ENCODE results near the gene EFS. TPM values are rescaled to one million over a fixed set of nuclear protein-coding genes. Genes with fewer than 3 reads are reported as not detected.

EFS gene
- total RNA-seq, 1 donor from 2014 or later, result 15.5 TPM

DNA sequence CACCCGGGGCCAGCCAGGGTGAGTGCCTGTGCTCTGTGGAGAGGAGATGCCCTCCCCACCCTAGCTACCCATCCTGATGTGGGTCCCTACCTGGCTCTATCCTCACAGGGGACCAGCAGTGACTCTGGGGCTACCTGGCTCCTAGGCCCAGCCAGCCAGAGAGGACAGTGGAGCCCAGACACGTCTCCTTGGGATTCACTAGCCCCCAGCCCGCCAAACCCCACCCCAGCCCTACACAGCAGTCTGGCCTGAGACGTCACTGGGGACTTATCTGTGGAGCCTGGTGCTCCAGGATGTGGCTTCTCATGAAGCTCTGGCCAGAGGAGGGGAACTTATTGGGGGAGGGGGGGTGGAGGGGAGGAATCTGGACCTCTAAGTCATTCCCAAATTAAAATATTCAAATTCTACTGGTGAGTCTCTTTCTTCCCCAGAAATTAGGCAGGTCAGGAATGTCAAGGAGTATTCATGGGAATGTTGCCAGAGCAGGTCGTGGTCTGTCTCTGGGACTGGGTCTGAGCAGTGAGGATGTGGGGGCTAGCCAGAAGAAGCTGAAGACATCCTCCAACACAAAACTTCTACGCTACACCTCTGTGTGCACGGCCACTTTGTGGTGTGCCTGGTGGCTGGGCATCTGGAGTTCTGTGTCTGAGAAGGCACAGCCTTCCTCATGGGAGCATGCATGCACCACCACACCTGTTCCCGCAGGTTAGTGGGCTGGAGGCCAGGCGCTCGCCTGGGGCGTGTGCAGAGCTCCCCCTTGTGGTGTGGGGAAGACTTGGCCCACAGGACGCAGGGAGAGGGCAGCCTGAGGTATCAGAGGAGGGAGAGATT lies 14.6 kb upstream of the EFS start:
- no peak for DNase-seq (ENCODE audit: low spot score)

GRCh38 chr14:23378612-23379220 lies 13.7 kb upstream of the EFS start:
- no peak for DNase-seq (ENCODE audit: low spot score)

GRCh38 chr14:23377573-23378563 lies 12.9 kb upstream of the EFS start:
- no peak for DNase-seq (ENCODE audit: low spot score)

GRCh38 chr14:23377198-23377550 lies 12.2 kb upstream of the EFS start:
- no peak for DNase-seq (ENCODE audit: low spot score)

DNA sequence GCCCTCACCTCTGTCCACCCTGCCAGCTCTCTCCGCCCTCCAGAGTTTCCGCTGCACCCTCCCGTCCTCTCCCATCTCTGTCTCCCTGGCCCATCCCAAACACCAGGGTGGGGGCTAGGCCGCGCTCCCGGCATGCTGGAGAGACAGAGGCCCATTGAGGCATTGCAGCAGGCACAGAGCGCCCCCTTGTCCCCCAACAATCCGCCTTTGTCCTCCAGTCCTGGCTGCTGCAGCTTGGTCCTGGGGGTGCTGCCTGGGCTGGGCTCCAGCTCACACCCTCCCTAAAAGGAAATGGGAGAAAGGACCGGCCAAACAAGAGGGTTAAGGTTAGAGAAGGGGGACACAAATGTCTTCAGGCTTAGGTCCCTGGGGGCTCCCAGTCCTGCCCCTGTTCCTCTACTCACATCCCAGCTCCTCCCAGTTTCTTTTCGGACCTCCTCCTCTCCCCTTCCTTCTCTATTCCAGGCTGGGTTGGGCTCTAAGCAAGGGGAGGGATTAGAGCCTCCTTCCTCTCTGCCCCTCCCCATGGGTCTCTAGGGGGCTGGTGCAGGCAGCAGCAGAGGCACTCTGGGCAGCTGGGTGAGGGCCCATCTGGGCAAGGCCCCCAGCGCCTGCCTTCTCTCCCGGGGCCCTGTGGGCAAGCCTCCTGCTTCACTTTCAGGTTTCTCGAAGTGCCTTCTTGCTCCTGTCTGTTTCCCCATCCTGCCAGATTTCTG lies 11.7 kb upstream of the EFS start, which contains the start of gene CMTM5:
TSS of gene CMTM5 (plus strand) at position 565 of the 716 bp plus-strand sequence. CDS start 206 bp downstream, outside the sequence.
- no peak for DNase-seq (ENCODE audit: low spot score)

GRCh38 chr14:23375527-23376251 lies 10.7 kb upstream of the EFS start:
- DNase-seq (ENCODE audit: low spot score), result no peak

DNA sequence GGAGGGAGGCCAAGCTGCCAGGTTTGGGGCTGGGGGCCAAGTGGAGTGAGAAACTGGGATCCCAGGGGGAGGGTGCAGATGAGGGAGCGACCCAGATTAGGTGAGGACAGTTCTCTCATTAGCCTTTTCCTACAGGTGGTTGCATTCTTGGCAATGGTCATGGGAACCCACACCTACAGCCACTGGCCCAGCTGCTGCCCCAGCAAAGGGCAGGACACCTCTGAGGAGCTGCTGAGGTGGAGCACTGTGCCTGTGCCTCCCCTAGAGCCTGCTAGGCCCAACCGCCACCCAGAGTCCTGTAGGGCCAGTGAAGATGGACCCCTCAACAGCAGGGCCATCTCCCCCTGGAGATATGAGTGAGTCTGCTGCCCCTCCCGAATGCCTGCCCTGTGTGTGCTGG lies 8.1 kb upstream of the EFS start:
- no peak for DNase-seq (ENCODE audit: low spot score)

DNA sequence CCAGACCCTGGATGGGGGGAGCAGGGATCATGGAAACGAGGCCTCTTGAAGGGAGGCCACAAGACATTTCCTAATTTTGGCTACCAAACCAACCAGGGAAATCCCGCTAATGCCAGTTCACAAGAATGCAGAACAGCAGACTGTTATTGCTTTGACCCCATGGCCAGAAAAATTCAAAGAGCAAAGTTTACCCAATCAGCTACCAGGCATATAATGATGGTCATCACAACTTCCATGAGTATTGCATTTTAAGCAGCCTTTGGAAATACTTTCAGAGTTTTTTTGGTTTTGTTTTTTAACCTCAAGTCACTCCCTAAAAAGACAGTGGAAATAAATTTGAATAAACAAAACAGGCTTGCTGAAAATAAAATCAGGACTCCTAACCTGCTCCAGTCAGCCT lies 7.5 kb upstream of the EFS start, which contains the start of gene IL25:
TSS of gene IL25 (plus strand) at position 301 of the 400 bp plus-strand sequence.
- DNase-seq (ENCODE audit: low spot score), result no peak

DNA sequence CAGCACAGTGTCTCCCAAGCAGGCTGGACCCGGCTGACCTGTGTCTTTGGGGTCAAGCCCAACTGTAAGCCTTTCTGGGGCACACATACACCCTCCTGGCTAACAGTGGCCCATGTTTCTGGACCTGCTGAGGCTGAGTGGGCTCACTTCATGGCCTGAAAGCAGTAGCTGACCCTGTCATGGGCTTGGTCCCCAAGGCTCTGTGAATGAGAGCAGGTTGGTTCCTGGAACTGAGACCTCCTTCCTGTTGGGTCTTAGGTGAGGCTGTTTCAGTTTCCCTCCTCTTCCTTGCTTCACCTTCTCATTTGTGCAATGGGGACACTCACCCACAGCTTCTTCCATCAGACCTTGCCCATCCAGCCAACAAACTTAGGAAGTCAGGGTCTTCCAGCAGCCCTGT lies 6.9 kb upstream of the EFS start:
- DNase-seq (ENCODE audit: low spot score), result no peak

DNA sequence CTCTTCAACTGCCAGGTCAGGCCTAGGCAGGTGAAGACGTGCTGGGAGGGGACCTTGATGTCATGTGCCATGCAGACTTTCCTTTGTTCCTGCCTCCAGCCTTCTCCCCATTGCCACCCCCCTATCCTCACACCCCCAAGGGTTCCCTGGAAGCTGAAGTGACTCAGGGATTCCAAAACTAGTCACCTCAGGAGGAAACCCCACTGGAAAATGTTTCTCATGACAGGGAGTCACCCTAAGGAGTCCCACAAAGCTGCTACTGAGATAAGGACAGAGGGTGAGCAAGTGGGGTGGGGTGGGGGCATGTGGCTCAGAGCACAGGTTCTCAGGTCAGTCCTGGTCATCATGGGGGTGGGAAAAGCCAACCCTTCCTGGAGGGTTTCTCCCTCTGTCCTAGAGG lies 5.2 kb upstream of the EFS start:
- DNase-seq (ENCODE audit: low spot score), result no peak

GRCh38 chr14:23366426-23366921 lies 1.5 kb upstream of the EFS start:
- no peak for DNase-seq (ENCODE audit: low spot score)

DNA sequence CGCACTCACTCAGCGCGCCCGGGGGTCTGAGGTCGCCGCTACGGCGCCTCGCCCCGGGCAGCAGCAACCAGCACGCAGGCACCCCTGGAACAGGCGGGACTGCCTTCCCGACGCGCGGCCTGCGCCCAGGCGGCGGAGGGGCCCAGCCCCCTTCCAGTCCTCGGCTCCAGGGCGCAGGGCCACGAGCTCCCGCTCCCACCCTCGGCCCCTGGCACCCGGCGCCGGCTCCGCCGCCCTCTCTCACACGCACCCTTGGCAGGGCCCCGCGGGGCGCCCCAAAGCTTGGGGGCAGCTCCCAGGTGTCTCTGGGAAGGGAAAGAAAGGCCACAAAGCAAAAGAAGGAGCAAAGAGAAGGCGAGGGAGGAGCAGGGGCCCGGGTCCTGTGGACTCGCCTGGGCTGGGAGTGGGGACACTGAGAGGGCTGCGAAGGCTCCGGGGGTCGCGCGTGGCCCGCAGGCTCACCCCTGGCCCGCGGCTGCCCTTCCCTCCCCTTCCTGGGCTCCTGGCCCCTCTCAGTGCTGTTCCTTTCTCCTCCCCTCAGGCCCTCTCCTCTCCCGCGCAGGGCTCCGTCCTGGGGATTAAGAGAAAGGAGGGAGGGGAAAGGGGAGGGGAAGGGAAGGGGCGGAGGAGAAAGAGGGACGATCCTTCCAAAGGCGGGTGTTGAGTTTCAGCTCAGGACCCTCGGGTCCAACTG lies 907 bp upstream of the EFS start:
- DNase-seq (ENCODE audit: low spot score), result no peak

DNA sequence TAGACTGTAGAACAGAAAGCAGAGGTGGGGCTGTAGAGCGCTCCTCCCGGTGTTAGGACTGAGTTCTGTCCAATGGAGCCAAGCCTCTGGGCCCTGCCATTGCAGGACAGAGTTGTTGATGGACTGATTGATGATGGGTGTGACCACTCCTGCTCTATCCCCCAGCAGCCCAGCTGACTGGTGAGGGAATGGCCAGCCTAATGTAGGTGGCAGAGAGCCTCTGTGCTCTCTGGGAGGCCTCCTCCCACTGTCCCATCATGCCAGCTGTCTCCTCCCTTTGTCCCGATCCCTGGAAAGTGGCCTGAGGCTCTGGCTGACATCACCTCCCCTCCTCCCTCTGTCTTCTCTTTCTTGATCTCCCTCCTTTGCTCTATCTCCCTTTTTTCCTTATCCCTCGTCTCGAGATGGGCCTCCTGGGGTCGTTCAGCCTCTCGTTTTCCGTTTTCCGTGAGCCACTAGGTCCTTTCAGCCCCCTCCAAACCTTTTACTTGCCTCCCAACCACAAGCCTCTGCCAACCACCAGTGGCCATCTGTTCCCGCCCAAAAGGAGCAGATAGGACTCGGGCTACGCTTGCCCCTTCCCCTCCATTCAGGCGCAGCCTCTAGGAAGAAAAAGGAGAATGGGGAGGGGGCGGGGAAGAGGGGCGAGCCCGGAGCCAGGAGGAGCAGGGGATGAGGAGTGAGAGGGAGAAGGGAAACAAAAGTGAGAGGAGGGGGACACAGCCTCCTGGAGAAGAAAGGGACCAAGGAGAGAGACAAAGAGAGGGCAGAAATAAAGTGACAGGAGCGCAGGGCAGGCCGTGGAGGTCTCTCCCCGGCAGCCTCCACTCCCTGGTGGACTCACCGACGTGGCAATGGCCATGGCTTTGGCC lies 572 bp downstream of the EFS start:
- DNase-seq (ENCODE audit: low spot score), result peak; percentile 49

GRCh38 chr14:23362200-23362599 lies 2.8 kb downstream of the EFS start:
- DNase-seq (ENCODE audit: low spot score), result peak; percentile 28

DNA sequence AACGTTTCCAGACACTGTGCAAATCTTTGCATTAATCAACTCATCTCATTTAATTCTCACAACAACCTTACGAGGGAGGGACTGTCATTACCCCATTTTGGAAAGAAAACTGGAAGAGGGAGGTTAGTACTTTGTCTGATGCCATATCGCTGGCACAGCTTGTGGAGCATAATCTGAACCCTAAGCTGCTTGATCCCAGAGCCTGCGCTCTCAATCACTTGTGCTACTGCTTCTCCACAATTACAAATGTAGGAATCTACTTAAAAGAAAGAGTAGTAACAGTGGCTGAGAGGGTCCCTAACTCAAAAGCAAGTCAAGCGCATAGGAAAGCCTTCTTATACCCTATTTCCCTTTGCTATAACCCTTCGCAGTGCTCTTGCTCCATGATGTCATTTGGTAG lies 3.2 kb downstream of the EFS start:
- DNase-seq (ENCODE audit: low spot score), result no peak

- peak; percentile 47 for DNase-seq (ENCODE audit: low spot score)
Observed at GRCh38 chr14:23361320-23361719, 3.7 kb downstream of the EFS start.

GRCh38 chr14:23360496-23360895 lies 4.5 kb downstream of the EFS start:
- DNase-seq (ENCODE audit: low spot score), result peak; percentile 88

DNA sequence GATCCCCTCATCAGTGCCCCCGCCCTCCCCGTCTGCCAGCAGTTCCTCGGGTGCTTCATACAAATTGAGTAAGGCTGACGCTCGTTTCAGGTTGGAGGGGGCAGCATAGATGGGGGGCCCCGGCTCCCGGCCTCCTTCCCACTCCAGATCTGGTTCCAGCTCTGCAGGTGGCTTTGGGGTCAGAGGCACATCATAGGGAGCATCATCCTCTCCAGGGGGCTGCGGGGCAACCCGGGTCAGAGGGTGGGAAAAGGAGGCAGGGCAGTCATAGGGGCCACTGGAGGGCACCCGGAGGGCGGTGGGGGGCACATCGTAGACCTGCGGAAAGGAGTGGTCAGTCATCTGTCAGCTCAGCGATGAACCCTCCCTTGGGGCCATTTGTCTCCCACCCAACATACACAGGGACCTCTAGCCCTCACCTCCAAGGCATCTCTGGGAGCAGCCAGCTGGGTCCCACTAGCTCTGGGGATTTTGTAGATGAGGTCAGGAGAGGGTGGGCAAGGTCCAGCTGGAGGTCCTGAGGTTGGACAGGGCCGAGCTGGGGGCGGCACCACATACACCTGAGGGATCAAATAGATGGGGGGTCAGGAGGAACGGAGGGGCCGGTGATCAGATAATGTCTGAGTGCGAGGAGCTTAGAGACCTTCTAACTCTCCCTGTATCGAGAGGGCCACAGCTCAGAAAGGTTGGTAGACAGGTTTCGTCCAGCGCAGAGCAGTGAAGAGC lies 5.1 kb downstream of the EFS start:
- DNase-seq (ENCODE audit: low spot score), result peak; percentile 72
